BLaER1 treated with 17β-estradiol and CSF1 and Interleukin-3, amounts not matched to agents 10 nM and 100 nM (cell line): Measurements from ENCODE around the gene TECPR1.
A peak's percentile ranks its signal among the peaks of the same experiment; 100 is the strongest.

Experiments
- H3K27ac ChIP-seq, 11 experiments: shearing (Covaris generic); formaldehyde crosslinking; 2 replicates each; pipeline ENCODE4 v1.8.1; 2022
- H3K27me3 ChIP-seq, 11 experiments: shearing (Covaris generic); formaldehyde crosslinking; 2 replicates each; pipeline ENCODE4 v1.8.1; 2022
- H3K36me3 ChIP-seq, 11 experiments: shearing (Covaris generic); formaldehyde crosslinking; 2 replicates each; pipeline ENCODE4 v1.8.1; 2022
- H3K4me1 ChIP-seq, 10 experiments: shearing (Covaris generic); formaldehyde crosslinking; 2 replicates each; pipeline ENCODE4 v1.8.1; 2022
- H3K4me2 ChIP-seq, 11 experiments: shearing (Covaris generic); formaldehyde crosslinking; 2 replicates each; pipeline ENCODE4 v1.8.1; 2022
- H3K4me3 ChIP-seq, 10 experiments: shearing (Covaris generic); formaldehyde crosslinking; 2 replicates each; pipeline ENCODE4 v1.8.1; 2022
- H3K9ac ChIP-seq, 11 experiments: shearing (Covaris generic); formaldehyde crosslinking; 2 replicates each; pipeline ENCODE4 v1.8.1; 2022
- H3K9me3 ChIP-seq, 11 experiments: shearing (Covaris generic); formaldehyde crosslinking; replicated peaks in 1 of 11; 2 replicates each; pipeline ENCODE4 v1.8.1; 2022
- H4K20me1 ChIP-seq, 11 experiments: shearing (Covaris generic); formaldehyde crosslinking; 2 replicates each; pipeline ENCODE4 v1.8.1; 2022
- Cebpa-rat ChIP-seq, 11 experiments: shearing (Covaris generic); IDR thresholded peaks; 2 replicates each; pipeline ENCODE4 v1.8.1; 2022

Gene TECPR1

DNA sequence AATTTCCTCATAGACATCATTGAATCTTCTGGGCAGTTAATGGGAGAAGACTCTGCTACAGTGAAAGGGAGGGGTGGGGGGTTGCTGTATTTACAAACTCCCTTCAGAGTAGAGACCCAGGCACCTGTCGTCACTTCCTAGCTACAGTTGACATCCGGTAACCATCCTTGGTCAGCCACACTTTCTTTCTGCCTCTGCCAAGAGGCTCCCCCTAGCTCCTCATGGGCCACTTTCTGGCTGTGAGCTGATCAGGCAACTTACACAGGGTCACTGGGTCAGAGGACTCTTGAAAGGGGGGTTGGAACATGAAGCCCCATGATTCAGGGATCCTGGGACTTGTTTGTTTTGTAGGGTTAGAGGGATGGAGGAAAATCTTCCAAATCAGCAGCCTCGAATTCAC is 1.2 kb downstream of the TECPR1 start:
- Histone ChIP-seq H3K4me3 (peak overlapping the region; percentile 82 to 96 (median 91)), H3K36me3 (peaks cover 0 to 28% (median 17%) of the 10 kb centered on the region in 11 experiments; a peak in 15 of 22 replicates), H3K4me2 (peak overlapping the region; percentile 95 to 100 (median 99)), H3K27me3 (no peaks in the 10 kb centered on the region), H3K27ac (peak overlapping the region; percentile 7 to 82 (median 71); a peak in 21 of 22 replicates), H3K9ac (peak overlapping the region; percentile 68 to 85 (median 81); a peak in 21 of 22 replicates), H4K20me1 (peaks cover 0 to 23% (median 3%) of the 10 kb centered on the region in 11 experiments; a peak in 10 of 22 replicates), H3K9me3 (no peaks in the 10 kb centered on the region), H3K4me1 (peaks cover 52 to 84% (median 69%) of the 10 kb centered on the region in 10 experiments)
- no peak for TF ChIP-seq Cebpa-rat (IDR thresholded peaks at IDR 0.05)

DNA sequence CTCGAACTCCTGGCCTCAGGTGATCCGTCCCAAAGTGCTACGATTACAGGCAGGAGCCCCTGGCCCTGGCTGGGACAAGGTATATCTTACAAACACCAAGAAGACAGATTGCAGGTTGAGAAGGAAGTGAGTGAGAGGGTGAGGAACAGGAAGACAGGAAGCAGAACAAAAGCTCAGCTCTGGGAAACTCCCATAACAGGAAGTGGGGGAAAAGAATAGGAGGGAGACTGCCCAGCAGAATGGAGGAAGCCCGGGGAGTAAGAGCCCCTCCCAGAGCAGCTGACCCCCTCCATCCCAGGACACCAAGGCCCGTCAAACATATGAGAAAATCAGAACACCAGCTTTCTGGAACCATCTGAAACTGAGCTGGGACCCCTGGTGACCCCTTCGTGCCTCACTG is 2.9 kb downstream of the TECPR1 start:
- H3K36me3 ChIP-seq: peaks cover 3 to 34% (median 19%) of the 10 kb centered on the region in 11 experiments; a peak in 18 of 22 replicates
- H3K27me3 ChIP-seq: no peaks in the 10 kb centered on the region
- no peak for TF ChIP-seq Cebpa-rat (IDR thresholded peaks at IDR 0.05)
- H4K20me1 ChIP-seq: peaks cover 0 to 28% (median 18%) of the 10 kb centered on the region in 11 experiments; a peak in 16 of 22 replicates
- H3K9me3 ChIP-seq: no peaks in the 10 kb centered on the region
- H3K4me1 ChIP-seq: peaks cover 66 to 84% (median 75%) of the 10 kb centered on the region in 10 experiments
- H3K27ac ChIP-seq: peak overlapping the region in 10 of 11 experiments; percentile 34 to 76 (median 60); a peak in 20 of 22 replicates
- H3K4me2 ChIP-seq: peak overlapping the region; percentile 45 to 100 (median 98)
- peak overlapping the region in 4 of 11 experiments; percentile 11 to 34 (median 16); a peak in 4 of 22 replicates for H3K9ac ChIP-seq
- H3K4me3 ChIP-seq: no peak overlapping the region; a peak in 1 of 20 replicates

- no peak for TF ChIP-seq Cebpa-rat (IDR thresholded peaks at IDR 0.05)
- H3K36me3 ChIP-seq: peaks cover 5 to 43% (median 25%) of the 10 kb centered on the region in 11 experiments; a peak in 18 of 22 replicates
- H3K4me1 ChIP-seq: peaks cover 68 to 84% (median 73%) of the 10 kb centered on the region in 10 experiments
Measured at GRCh38 chr7:98248156-98248555, 3.9 kb downstream of the TECPR1 start.

DNA sequence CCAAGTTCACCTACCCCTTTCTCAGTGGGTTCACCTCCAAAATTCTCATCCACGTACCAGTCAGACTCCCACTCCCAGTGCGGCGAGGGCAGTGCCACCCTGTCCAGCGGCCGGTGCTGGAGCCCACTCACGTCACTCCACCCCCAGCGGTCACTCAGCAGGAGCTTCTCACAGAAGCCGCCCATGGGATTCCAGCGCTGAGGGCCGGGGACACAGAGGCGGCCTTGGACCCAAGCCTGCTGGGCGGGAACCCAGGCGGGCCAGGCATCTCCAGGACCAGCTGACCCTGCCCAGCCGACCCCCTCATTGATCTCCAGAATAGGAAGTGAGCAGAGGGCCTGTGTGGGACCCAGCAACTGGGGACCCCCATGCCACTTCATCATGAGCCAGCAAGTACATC is 7.2 kb downstream of the TECPR1 start:
- peaks cover 0 to 52% (median 25%) of the 10 kb centered on the region in 11 experiments; a peak in 16 of 22 replicates for H4K20me1 ChIP-seq
- H3K27me3 ChIP-seq: no peaks in the 10 kb centered on the region
- peaks cover 18 to 60% (median 37%) of the 10 kb centered on the region in 11 experiments for H3K36me3 ChIP-seq
- no peaks in the 10 kb centered on the region for H3K9me3 ChIP-seq
- H3K4me3 ChIP-seq: no peak overlapping the region
- peak overlapping the region in 4 of 11 experiments; percentile 1 to 52 (median 42); a peak in 6 of 22 replicates for H3K27ac ChIP-seq
- no peak for TF ChIP-seq Cebpa-rat (IDR thresholded peaks at IDR 0.05)
- H3K9ac ChIP-seq: peak overlapping the region in 1 of 11 experiments; percentile 13; a peak in 2 of 22 replicates
- H3K4me1 ChIP-seq: peaks cover 54 to 75% (median 66%) of the 10 kb centered on the region in 10 experiments
- H3K4me2 ChIP-seq: peak overlapping the region; percentile 42 to 90 (median 78); a peak in 20 of 22 replicates

More at GRCh38 chr7:98248156-98248555, 3.9 kb downstream of the TECPR1 start:
- peaks cover 0 to 35% (median 18%) of the 10 kb centered on the region in 11 experiments; a peak in 16 of 22 replicates for H4K20me1 ChIP-seq
- H3K4me2 ChIP-seq: peak overlapping the region in 4 of 11 experiments; percentile 95 to 99 (median 98); a peak in 3 of 22 replicates
- H3K9me3 ChIP-seq: no peaks in the 10 kb centered on the region
- no peaks in the 10 kb centered on the region for H3K27me3 ChIP-seq
- no peak overlapping the region for H3K27ac ChIP-seq
- no peak overlapping the region for H3K9ac ChIP-seq
- no peak overlapping the region for H3K4me3 ChIP-seq

- H3K9me3 ChIP-seq: no peaks in the 10 kb centered on the region
- no peak overlapping the region for H3K4me3 ChIP-seq
- H3K27me3 ChIP-seq: no peaks in the 10 kb centered on the region
- peaks cover 35 to 56% (median 49%) of the 10 kb centered on the region in 10 experiments for H3K4me1 ChIP-seq
- TF ChIP-seq Cebpa-rat (IDR thresholded peaks at IDR 0.05): no peak
- peaks cover 28 to 75% (median 52%) of the 10 kb centered on the region in 11 experiments for H3K36me3 ChIP-seq
- no peak overlapping the region for H3K9ac ChIP-seq
- H3K27ac ChIP-seq: no peak overlapping the region
- no peak overlapping the region for H3K4me2 ChIP-seq
- peaks cover 0 to 52% (median 25%) of the 10 kb centered on the region in 11 experiments; a peak in 16 of 22 replicates for H4K20me1 ChIP-seq
Measured at GRCh38 chr7:98242934-98243333, 9.1 kb downstream of the TECPR1 start.

DNA sequence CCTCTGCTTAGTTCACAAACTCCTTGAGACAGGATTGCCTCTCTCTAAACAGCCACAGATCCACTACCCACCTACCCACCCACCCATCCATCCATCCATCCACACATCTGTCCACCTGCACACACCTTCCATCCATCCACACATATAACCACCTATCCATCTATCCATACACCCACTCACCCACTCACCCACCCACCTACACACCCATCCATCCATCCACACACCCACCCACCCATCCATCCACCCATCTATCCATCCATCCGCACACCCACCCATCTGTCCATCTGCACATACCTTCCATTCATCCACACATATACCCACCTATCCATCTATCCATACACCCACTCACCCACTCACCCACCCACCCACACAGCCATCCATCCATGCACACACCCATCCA is 9.7 kb downstream of the TECPR1 start:
- peak overlapping the region in 9 of 11 experiments; percentile 64 to 97 (median 86); a peak in 18 of 22 replicates for H3K4me2 ChIP-seq
- H3K9me3 ChIP-seq: no peaks in the 10 kb centered on the region
- H3K27ac ChIP-seq: peak overlapping the region in 2 of 11 experiments; percentile 32 to 46; a peak in 3 of 22 replicates
- no peak for TF ChIP-seq Cebpa-rat (IDR thresholded peaks at IDR 0.05)
- peaks cover 0 to 52% (median 25%) of the 10 kb centered on the region in 11 experiments; a peak in 16 of 22 replicates for H4K20me1 ChIP-seq
- H3K27me3 ChIP-seq: no peaks in the 10 kb centered on the region
- H3K4me1 ChIP-seq: peaks cover 31 to 55% (median 48%) of the 10 kb centered on the region in 10 experiments
- H3K36me3 ChIP-seq: peaks cover 31 to 75% (median 51%) of the 10 kb centered on the region in 11 experiments
- H3K4me3 ChIP-seq: peak overlapping the region in 2 of 10 experiments; percentile 14 to 31; a peak in 1 of 20 replicates
- peak overlapping the region in 9 of 11 experiments; percentile 2 to 71 (median 53); a peak in 10 of 22 replicates for H3K9ac ChIP-seq

- peaks cover 0 to 56% (median 25%) of the 10 kb centered on the region in 11 experiments; a peak in 16 of 22 replicates for H4K20me1 ChIP-seq
- TF ChIP-seq Cebpa-rat (IDR thresholded peaks at IDR 0.05): no peak
- no peaks in the 10 kb centered on the region for H3K27me3 ChIP-seq
- H3K4me3 ChIP-seq: peak overlapping the region in 2 of 10 experiments; percentile 14 to 31; a peak in 2 of 20 replicates
- peak overlapping the region; percentile 35 to 97 (median 82) for H3K4me2 ChIP-seq
- H3K9me3 ChIP-seq: no peaks in the 10 kb centered on the region
- H3K9ac ChIP-seq: peak overlapping the region in 9 of 11 experiments; percentile 2 to 71 (median 53); a peak in 14 of 22 replicates
- peak overlapping the region in 5 of 11 experiments; percentile 7 to 46 (median 35); a peak in 9 of 22 replicates for H3K27ac ChIP-seq
- peaks cover 31 to 75% (median 49%) of the 10 kb centered on the region in 11 experiments for H3K36me3 ChIP-seq
- peaks cover 31 to 53% (median 47%) of the 10 kb centered on the region in 10 experiments for H3K4me1 ChIP-seq
Measured at GRCh38 chr7:98241674-98242241, 10.3 kb downstream of the TECPR1 start.

- Histone ChIP-seq H3K9me3 (no peaks in the 10 kb centered on the region), H3K27me3 (no peaks in the 10 kb centered on the region), H3K36me3 (peaks cover 31 to 81% (median 52%) of the 10 kb centered on the region in 11 experiments), H3K4me3 (no peak overlapping the region), H3K27ac (peak overlapping the region in 3 of 11 experiments; percentile 7 to 46 (median 35); a peak in 5 of 22 replicates), H3K9ac (peak overlapping the region in 4 of 11 experiments; percentile 25 to 71 (median 63); a peak in 8 of 22 replicates), H3K4me1 (peaks cover 25 to 53% (median 45%) of the 10 kb centered on the region in 10 experiments), H4K20me1 (peaks cover 0 to 56% (median 25%) of the 10 kb centered on the region in 11 experiments; a peak in 16 of 22 replicates), H3K4me2 (peak overlapping the region in 9 of 11 experiments; percentile 48 to 97 (median 86); a peak in 18 of 22 replicates)
- TF ChIP-seq Cebpa-rat (IDR thresholded peaks at IDR 0.05): no peak
Measured at GRCh38 chr7:98240961-98241673, 10.9 kb downstream of the TECPR1 start.
